ENCODE measurements around the gene MROH2A. TPM values are rescaled to one million over a fixed set of nuclear protein-coding genes. Genes with fewer than 3 reads are reported as not detected.

Gene MROH2A
- total and polyA plus RNA-seq, 2 experiments from 2014 or later = not detected

DNA sequence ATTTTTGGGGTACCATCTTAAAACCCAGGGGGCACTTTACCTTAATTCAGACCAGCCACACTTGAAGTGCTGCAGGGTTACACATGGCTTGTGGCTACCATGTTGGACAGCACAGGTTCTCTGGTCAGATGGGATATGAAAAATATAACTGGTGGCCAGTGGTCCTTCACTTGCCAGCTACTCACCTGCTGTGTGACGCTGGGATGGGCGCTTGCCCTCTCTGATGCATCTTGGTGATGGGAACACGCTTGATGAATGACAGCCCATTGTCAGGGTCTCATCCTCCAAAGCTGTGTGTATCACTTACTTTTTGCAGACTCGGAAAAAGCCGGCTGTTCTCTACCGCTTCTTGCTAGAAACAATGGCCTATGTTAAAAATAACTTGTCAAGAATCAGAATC, 53.7 kb downstream of the MROH2A start:
- H3K9ac ChIP-seq = no peak overlapping the region
- H3K36me3 ChIP-seq (ENCODE audit: low read depth) = no peaks in the 10 kb centered on the region
- no peaks in the 10 kb centered on the region for H3K9me3 ChIP-seq (ENCODE audit: low read depth)
- H3K4me3 ChIP-seq = no peak overlapping the region
- H3K27me3 ChIP-seq (replicated peaks; ENCODE audit: insufficient read depth) = no peaks in the 10 kb centered on the region
- peaks cover 9% of the 10 kb centered on the region; the same call in 1 of the 2 replicates for H3K79me2 ChIP-seq (ENCODE audit: insufficient read depth)
- H2AFZ ChIP-seq = no peak overlapping the region
- no peak overlapping the region for H3K27ac ChIP-seq
- H3K4me2 ChIP-seq (ENCODE audit: unreplicated experiment) = no peak overlapping the region
- no peaks in the 10 kb centered on the region for H3K4me1 ChIP-seq (ENCODE audit: insufficient read depth)
- H4K20me1 ChIP-seq (ENCODE audit: insufficient read depth) = no peaks in the 10 kb centered on the region
- in situ Hi-C loops (cut with MboI) = no loop called here
- H3K9me2 ChIP-seq (ENCODE audit: insufficient read depth) = no peaks in the 10 kb centered on the region
- WGBS, 2 experiments (ENCODE audit: low coverage in 1 of 2, low lambda C conversion rate in 2 of 2, missing lambda C conversion rate in 2 of 2) = 98 to 99% methylated on average over 6 of the region's 6 CpGs
- no peaks in the 10 kb centered on the region for H3F3A ChIP-seq (ENCODE audit: insufficient read depth)
- no peak for DNase-seq
- no peak for TF ChIP-seq EZH2phosphoT487 (IDR thresholded peaks at IDR 0.05; ENCODE audit: insufficient read depth, low read depth)
- no peak for TF ChIP-seq EZH2 (IDR thresholded peaks at IDR 0.05; ENCODE audit: insufficient read depth, poor library complexity, severe bottlenecking)

DNA sequence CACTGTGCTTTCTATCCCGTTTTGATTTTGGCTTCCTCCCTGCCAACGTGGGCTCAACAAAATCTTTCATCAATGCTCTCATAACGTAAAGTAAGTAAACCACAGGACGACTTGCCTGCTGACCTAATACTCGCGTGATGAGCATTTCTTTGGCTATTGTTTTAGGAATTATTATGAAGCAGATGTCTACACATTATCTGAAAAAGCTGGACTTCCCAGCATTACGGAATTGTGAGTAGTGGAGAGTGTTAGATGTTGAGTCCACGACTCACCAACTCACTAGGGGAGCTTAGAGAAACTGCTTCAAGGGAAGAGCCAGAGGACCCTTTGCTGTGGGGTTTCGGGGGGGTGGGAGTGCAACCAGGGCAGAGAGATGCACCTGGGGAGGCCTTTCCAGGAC, 54.3 kb downstream of the MROH2A start:
- Histone ChIP-seq H3K79me2 (ENCODE audit: insufficient read depth) (peaks cover 15% of the 10 kb centered on the region), H3F3A (ENCODE audit: insufficient read depth) (no peaks in the 10 kb centered on the region), H3K9me3 (ENCODE audit: low read depth) (peaks cover under 1% of the 10 kb centered on the region), H3K36me3 (ENCODE audit: low read depth) (no peaks in the 10 kb centered on the region), H3K9ac (no peak overlapping the region), H3K4me2 (ENCODE audit: unreplicated experiment) (no peak overlapping the region), H2AFZ (no peak overlapping the region), H3K9me2 (ENCODE audit: insufficient read depth) (no peaks in the 10 kb centered on the region), H3K27me3 (replicated peaks; ENCODE audit: insufficient read depth) (no peaks in the 10 kb centered on the region), H3K27ac (no peak overlapping the region), H3K4me3 (no peak overlapping the region), H3K4me1 (ENCODE audit: insufficient read depth) (no peaks in the 10 kb centered on the region), H4K20me1 (ENCODE audit: insufficient read depth) (no peaks in the 10 kb centered on the region)
- in situ Hi-C loops (cut with MboI) = no loop called here
- WGBS, 2 experiments (ENCODE audit: low coverage in 1 of 2, low lambda C conversion rate in 2 of 2, missing lambda C conversion rate in 2 of 2) = 75 to 84% methylated on average over 9 of the region's 9 CpGs
- TF ChIP-seq EZH2phosphoT487 (IDR thresholded peaks at IDR 0.05; ENCODE audit: insufficient read depth, low read depth) (no peak), EZH2 (IDR thresholded peaks at IDR 0.05; ENCODE audit: insufficient read depth, poor library complexity, severe bottlenecking) (no peak)
- peak; percentile 13 for DNase-seq

DNA sequence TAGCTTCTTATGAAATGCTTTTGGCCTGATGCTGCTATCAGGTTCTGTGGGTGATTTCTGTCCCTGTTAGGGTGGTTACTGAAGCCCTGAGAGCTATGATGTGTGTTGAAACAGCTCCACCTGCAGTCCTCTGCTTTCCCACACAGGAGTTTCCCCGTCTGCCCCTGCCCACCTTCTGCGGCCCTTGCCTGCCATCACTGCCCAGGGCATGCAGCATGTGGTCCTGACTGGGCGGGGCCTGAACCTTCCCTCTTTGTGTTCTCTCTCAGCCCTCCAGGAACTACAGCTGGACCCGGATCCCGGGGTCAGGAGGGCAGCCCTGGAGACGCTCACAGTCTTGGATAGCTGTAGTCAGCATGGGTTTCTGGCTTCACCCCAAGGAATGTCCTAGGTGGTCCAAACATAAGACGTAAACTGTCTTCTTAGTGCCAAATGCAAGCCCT, 54.8 kb downstream of the MROH2A start:
- TF ChIP-seq EZH2phosphoT487 (IDR thresholded peaks at IDR 0.05; ENCODE audit: insufficient read depth, low read depth) = no peak
- TF ChIP-seq EZH2 (IDR thresholded peaks at IDR 0.05; ENCODE audit: insufficient read depth, poor library complexity, severe bottlenecking) = no peak
- Histone ChIP-seq H3K27me3 (replicated peaks; ENCODE audit: insufficient read depth) (no peaks in the 10 kb centered on the region), H4K20me1 (ENCODE audit: insufficient read depth) (no peaks in the 10 kb centered on the region), H3F3A (ENCODE audit: insufficient read depth) (no peaks in the 10 kb centered on the region), H3K4me2 (ENCODE audit: unreplicated experiment) (no peak overlapping the region), H3K27ac (no peak overlapping the region), H3K9me3 (ENCODE audit: low read depth) (peaks cover 2% of the 10 kb centered on the region), H3K79me2 (ENCODE audit: insufficient read depth) (peaks cover 20% of the 10 kb centered on the region), H3K4me1 (ENCODE audit: insufficient read depth) (no peaks in the 10 kb centered on the region), H3K9ac (no peak overlapping the region), H3K9me2 (ENCODE audit: insufficient read depth) (no peaks in the 10 kb centered on the region), H3K4me3 (no peak overlapping the region), H2AFZ (no peak overlapping the region), H3K36me3 (ENCODE audit: low read depth) (no peaks in the 10 kb centered on the region)
- in situ Hi-C loops (cut with MboI) = no loop called here
- DNase-seq = peak; percentile 37
- WGBS, 2 experiments (ENCODE audit: low coverage in 1 of 2, low lambda C conversion rate in 2 of 2, missing lambda C conversion rate in 2 of 2) = 53 to 65% methylated on average over 7 of the region's 7 CpGs

DNA sequence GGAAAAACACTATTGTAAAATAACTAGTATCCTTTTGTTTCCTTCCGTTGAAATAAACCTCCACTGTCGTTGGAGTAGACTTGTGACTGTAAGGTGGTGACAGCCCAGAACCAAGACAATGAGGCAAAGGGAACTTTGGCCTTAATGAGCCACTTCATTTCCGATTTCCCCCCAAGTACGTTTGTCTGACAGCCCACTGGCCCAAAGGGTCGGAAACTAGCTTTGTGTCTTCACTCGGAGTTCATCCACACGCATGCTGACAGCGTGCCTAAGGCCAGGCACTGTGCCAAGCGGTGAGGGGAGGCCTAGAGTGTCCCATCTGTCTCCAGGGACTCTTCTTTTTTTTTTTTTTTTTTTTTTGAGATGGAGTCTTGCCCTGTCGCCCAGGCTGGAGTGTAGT, 55.2 kb downstream of the MROH2A start:
- in situ Hi-C loops (cut with MboI) = no loop called here
- Histone ChIP-seq H3K9ac (no peak overlapping the region), H3K79me2 (ENCODE audit: insufficient read depth) (peaks cover 24% of the 10 kb centered on the region), H2AFZ (no peak overlapping the region), H3K27me3 (replicated peaks; ENCODE audit: insufficient read depth) (no peaks in the 10 kb centered on the region), H4K20me1 (ENCODE audit: insufficient read depth) (no peaks in the 10 kb centered on the region), H3F3A (ENCODE audit: insufficient read depth) (no peaks in the 10 kb centered on the region), H3K9me2 (ENCODE audit: insufficient read depth) (no peaks in the 10 kb centered on the region), H3K4me1 (ENCODE audit: insufficient read depth) (no peaks in the 10 kb centered on the region), H3K4me2 (ENCODE audit: unreplicated experiment) (no peak overlapping the region), H3K9me3 (ENCODE audit: low read depth) (peaks cover 2% of the 10 kb centered on the region), H3K27ac (no peak overlapping the region), H3K4me3 (no peak overlapping the region), H3K36me3 (ENCODE audit: low read depth) (no peaks in the 10 kb centered on the region)
- TF ChIP-seq EZH2phosphoT487 (IDR thresholded peaks at IDR 0.05; ENCODE audit: insufficient read depth, low read depth) (no peak), EZH2 (IDR thresholded peaks at IDR 0.05; ENCODE audit: insufficient read depth, poor library complexity, severe bottlenecking) (no peak)
- no peak for DNase-seq
- WGBS, 2 experiments (ENCODE audit: low coverage in 1 of 2, low lambda C conversion rate in 2 of 2, missing lambda C conversion rate in 2 of 2) = 65 to 66% methylated on average over 10 of the region's 10 CpGs
